CD8-positive, alpha-beta memory T cell (primary cell): ENCODE results near the gene MTSS2. TPM values are rescaled to one million over a fixed set of nuclear protein-coding genes. Genes with fewer than 3 reads are reported as not detected.
A peak's percentile ranks its signal among the peaks of the same experiment; 100 is the strongest.

Experiments used
- CTCF ChIA-PET: fragments of 350-600 bp; sonication (Branson Sonifier 250); formaldehyde crosslinking; loops from one replicate; lab custom pipeline; 2021; ENCODE audit warnings: antibody characterized with exemption; lab: Charles Lee
- POLR2A ChIA-PET: fragments of 350-600 bp; sonication (Branson Sonifier 250); formaldehyde crosslinking; loops from one replicate; lab custom pipeline; 2021; ENCODE audit warnings: antibody characterized with exemption; lab: Charles Lee
- DNase-seq, 5 donors: peaks; one replicate each; pipeline versions ENCODE4 v3.0.0 to v3.0.0-alpha.2; 2020 to 2022; ENCODE audit warnings: mixed read lengths in 1 of 5
- H3K27ac ChIP-seq: one replicate; pipeline ENCODE4 v1.7.0; 2013; ENCODE audit warnings: low read depth, mild to moderate bottlenecking, low read length, moderate library complexity
- H3K27me3 ChIP-seq: 2 replicates; pipeline ENCODE4 v1.7.0; 2013; ENCODE audit warnings: low read length, mild to moderate bottlenecking; ENCODE audit not compliant: insufficient read depth, poor library complexity, severe bottlenecking
- H3K36me3 ChIP-seq: 2 replicates; pipeline ENCODE4 v1.7.0; 2013; ENCODE audit warnings: mild to moderate bottlenecking, low read length, moderate library complexity; ENCODE audit not compliant: insufficient read depth
- H3K4me1 ChIP-seq: 2 replicates; pipeline ENCODE4 v1.7.0; 2013; ENCODE audit warnings: mild to moderate bottlenecking, low read length, moderate library complexity; ENCODE audit not compliant: insufficient read depth
- H3K4me3 ChIP-seq: 2 replicates; pipeline ENCODE4 v1.7.0; 2013; ENCODE audit warnings: mild to moderate bottlenecking, low read length
- H3K9me3 ChIP-seq: 2 replicates; pipeline ENCODE4 v1.7.0; 2013; ENCODE audit warnings: mild to moderate bottlenecking, low read length
- H3K27ac Mint-ChIP-seq, 8 donors: one replicate each; pipeline ENCODE4 v1.8.0; 2020 to 2021; ENCODE audit warnings: mixed read lengths in 8 of 8, mild to moderate bottlenecking in 6 of 8, inconsistent platforms in 3 of 8, moderate library complexity in 3 of 8
- H3K27me3 Mint-ChIP-seq, 2 donors: one replicate each; pipeline ENCODE4 v1.8.0; 2020 to 2021; ENCODE audit warnings: mixed read lengths in 2 of 2, mild to moderate bottlenecking in 1 of 2, moderate library complexity in 1 of 2
- H3K36me3 Mint-ChIP-seq, 3 donors: one replicate each; pipeline ENCODE4 v1.8.0; 2020 to 2021; ENCODE audit warnings: mixed read lengths in 3 of 3, inconsistent platforms in 1 of 3, mild to moderate bottlenecking in 1 of 3
- H3K4me1 Mint-ChIP-seq, 3 donors: one replicate each; pipeline ENCODE4 v1.8.0; 2020 to 2021; ENCODE audit warnings: mixed read lengths in 3 of 3, inconsistent platforms in 1 of 3, mild to moderate bottlenecking in 1 of 3
- H3K4me3 Mint-ChIP-seq, 7 donors: one replicate each; pipeline ENCODE4 v1.8.0; 2020 to 2021; ENCODE audit warnings: mixed read lengths in 7 of 7, mild to moderate bottlenecking in 6 of 7, moderate library complexity in 4 of 7, inconsistent platforms in 2 of 7
- H3K9me3 Mint-ChIP-seq, 5 donors: one replicate each; pipeline ENCODE4 v1.8.0; 2020 to 2022; ENCODE audit warnings: mixed read lengths in 5 of 5, mild to moderate bottlenecking in 3 of 5, moderate library complexity in 2 of 5, inconsistent platforms in 1 of 5
- polyA plus RNA-seq: library from polyadenylated mRNA; unstranded; fragments of 300-500 nt; fragmentation: Illumina TruSeq; gene quantifications from one replicate; pipeline ENCODE4 v1.2.3, GENCODE V29; 2021
- total RNA-seq, 2 experiments: library from RNA; stranded (reverse); gene quantifications; one replicate each; pipeline ENCODE4 v1.2.3, GENCODE V29; 2021

MTSS2 gene
- total and polyA plus RNA-seq, 3 experiments from 2014 or later = 2.2 to 3.0 TPM; not detected in 1

- no peaks in the 10 kb centered on the region for H3K4me1 ChIP-seq
- Mint-ChIP-seq H3K27me3 (no peaks in the 10 kb centered on the region), H3K4me1 (peaks cover 0 to 4% (median 0%) of the 10 kb centered on the region in 3 donors), H3K27ac (peak overlapping the region in 1 of 8 donors; percentile 71), H3K4me3 (no peak overlapping the region), H3K9me3 (no peaks in the 10 kb centered on the region), H3K36me3 (peaks cover 20 to 65% (median 22%) of the 10 kb centered on the region in 3 donors)
- no peak overlapping the region for H3K27ac ChIP-seq
- DNase-seq = no peak
- no peaks in the 10 kb centered on the region for H3K9me3 ChIP-seq
- H3K27me3 ChIP-seq = no peaks in the 10 kb centered on the region
- no peak overlapping the region for H3K4me3 ChIP-seq
- CTCF ChIA-PET = no interaction called here
- POLR2A ChIA-PET = interaction anchor here (0.6 kb wide), 1 partner anchor 472 kb away, joined by 3 read pairs; no protein-coding TSS in a partner anchor
- no peaks in the 10 kb centered on the region for H3K36me3 ChIP-seq
Measured at GRCh38 chr16:70720425-70721201, 34.8 kb upstream of the MTSS2 start.

DNA sequence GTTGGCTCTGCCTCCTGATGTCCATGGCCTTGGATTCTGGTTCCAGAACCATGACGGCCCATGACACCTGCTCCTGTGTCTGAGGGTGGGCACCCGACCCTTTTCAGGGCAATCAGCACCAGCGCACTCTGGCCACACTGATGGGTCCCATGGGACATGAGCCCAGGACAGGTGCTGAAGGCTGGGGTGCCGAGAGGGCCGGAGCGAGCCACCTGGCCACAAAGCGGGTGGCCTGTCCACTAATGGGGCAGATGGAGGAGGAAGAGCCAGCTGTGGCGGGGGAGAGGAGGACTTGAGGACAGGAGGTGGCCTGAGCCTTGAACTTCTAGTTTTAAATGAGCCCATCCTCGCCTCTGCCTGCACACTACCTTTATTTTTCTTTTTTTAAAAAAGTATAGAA lies 31.2 kb upstream of the MTSS2 start:
- Histone ChIP-seq H3K4me3 (no peak overlapping the region), H3K36me3 (no peaks in the 10 kb centered on the region), H3K27me3 (no peaks in the 10 kb centered on the region), H3K4me1 (no peaks in the 10 kb centered on the region), H3K9me3 (no peaks in the 10 kb centered on the region), H3K27ac (no peak overlapping the region)
- no peak overlapping the region for H3K4me3 Mint-ChIP-seq
- no peak for DNase-seq
- H3K27ac Mint-ChIP-seq = no peak overlapping the region
- no peaks in the 10 kb centered on the region for H3K27me3 Mint-ChIP-seq
- peaks cover 0 to 4% (median 0%) of the 10 kb centered on the region in 3 donors for H3K4me1 Mint-ChIP-seq
- H3K9me3 Mint-ChIP-seq = no peaks in the 10 kb centered on the region
- H3K36me3 Mint-ChIP-seq = peaks cover 15 to 52% (median 19%) of the 10 kb centered on the region in 3 donors
- ChIA-PET POLR2A (interaction anchor here (0.5 kb wide), 1 partner anchor 189 kb away, joined by 3 read pairs; no protein-coding TSS in a partner anchor), CTCF (no interaction called here)

DNA sequence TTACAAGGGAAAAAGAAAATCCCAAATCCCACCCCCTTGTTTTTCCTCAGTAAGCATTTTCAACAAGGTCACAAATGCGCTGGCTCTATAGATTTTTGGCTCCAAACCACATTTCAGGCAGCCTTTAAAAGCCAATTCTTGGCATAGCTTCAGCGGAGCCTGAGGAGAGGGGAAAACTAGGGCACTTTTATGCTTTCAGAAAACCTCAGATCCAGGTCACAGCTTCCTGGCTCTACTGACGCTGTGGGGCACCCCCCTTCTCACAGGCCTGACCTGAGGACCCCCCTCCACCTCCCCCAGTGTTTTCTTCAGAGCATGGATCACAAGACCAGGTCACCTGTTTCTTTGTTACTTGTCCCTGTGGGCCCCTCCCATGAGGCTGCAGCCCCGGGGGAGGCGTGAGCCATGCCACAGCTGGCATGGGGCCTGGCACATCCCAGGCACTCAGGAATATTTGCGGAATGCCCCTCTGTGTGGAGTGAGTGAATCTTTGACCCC lies 30.1 kb upstream of the MTSS2 start:
- no peaks in the 10 kb centered on the region for H3K9me3 ChIP-seq

GRCh38 chr16:70715055-70715858 lies 29.4 kb upstream of the MTSS2 start:
- ChIA-PET CTCF (no interaction called here), POLR2A (no interaction called here)
- Histone ChIP-seq H3K4me1 (no peaks in the 10 kb centered on the region), H3K9me3 (no peaks in the 10 kb centered on the region), H3K27me3 (no peaks in the 10 kb centered on the region), H3K36me3 (no peaks in the 10 kb centered on the region), H3K4me3 (no peak overlapping the region), H3K27ac (no peak overlapping the region)
- H3K4me3 Mint-ChIP-seq = no peak overlapping the region
- H3K27me3 Mint-ChIP-seq = no peaks in the 10 kb centered on the region
- peaks cover 0 to 1% (median 0%) of the 10 kb centered on the region in 3 donors for H3K4me1 Mint-ChIP-seq
- H3K27ac Mint-ChIP-seq = peak overlapping the region in 1 of 8 donors; percentile 67
- H3K9me3 Mint-ChIP-seq = no peaks in the 10 kb centered on the region
- no peak for DNase-seq
- peaks cover 10 to 49% (median 13%) of the 10 kb centered on the region in 3 donors for H3K36me3 Mint-ChIP-seq

More for the DNA sequence above, 30.1 kb upstream of the MTSS2 start:
- Histone ChIP-seq H3K27ac (no peak overlapping the region), H3K4me3 (no peak overlapping the region), H3K36me3 (no peaks in the 10 kb centered on the region), H3K4me1 (no peaks in the 10 kb centered on the region), H3K27me3 (no peaks in the 10 kb centered on the region)
- Mint-ChIP-seq H3K27ac (no peak overlapping the region), H3K27me3 (no peaks in the 10 kb centered on the region), H3K4me3 (no peak overlapping the region), H3K9me3 (no peaks in the 10 kb centered on the region), H3K36me3 (peaks cover 17 to 50% (median 19%) of the 10 kb centered on the region in 3 donors), H3K4me1 (peaks cover 0 to 4% (median 0%) of the 10 kb centered on the region in 3 donors)
- no peak for DNase-seq
- ChIA-PET POLR2A (no interaction called here), CTCF (no interaction called here)

DNA sequence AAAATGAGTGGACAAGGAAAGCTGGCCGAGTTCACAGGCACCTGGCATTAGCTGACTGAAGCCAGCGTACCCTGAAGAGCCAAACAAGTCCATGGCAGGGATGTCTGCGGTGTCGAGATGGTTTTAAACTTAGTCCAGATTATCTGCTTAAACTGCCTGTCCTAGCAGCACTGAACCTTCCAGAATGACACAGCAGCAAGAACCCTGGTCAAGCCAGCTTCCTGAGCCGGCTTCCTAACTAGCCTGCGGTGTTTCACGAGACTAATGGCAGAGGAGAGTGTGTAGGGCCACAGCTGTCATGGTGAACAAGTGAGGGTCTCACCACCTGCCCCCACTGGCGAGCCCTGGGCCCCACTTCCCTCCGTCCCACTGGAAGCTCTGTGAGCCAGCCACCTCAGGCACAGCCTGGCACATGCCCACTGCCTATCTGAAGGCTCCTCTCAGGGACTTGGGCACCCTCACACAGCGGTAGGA lies 28.8 kb upstream of the MTSS2 start:
- no peaks in the 10 kb centered on the region for H3K27me3 Mint-ChIP-seq
- no peaks in the 10 kb centered on the region for H3K9me3 Mint-ChIP-seq
- no peak overlapping the region for H3K27ac Mint-ChIP-seq
- H3K4me1 Mint-ChIP-seq = no peaks in the 10 kb centered on the region
- POLR2A ChIA-PET = no interaction called here
- H3K9me3 ChIP-seq = no peaks in the 10 kb centered on the region
- DNase-seq = no peak
- peaks cover 4 to 43% (median 6%) of the 10 kb centered on the region in 3 donors for H3K36me3 Mint-ChIP-seq
- CTCF ChIA-PET = no interaction called here
- H3K4me3 Mint-ChIP-seq = no peak overlapping the region
- no peaks in the 10 kb centered on the region for H3K4me1 ChIP-seq
- no peaks in the 10 kb centered on the region for H3K36me3 ChIP-seq
- H3K4me3 ChIP-seq = no peak overlapping the region
- no peaks in the 10 kb centered on the region for H3K27me3 ChIP-seq
- H3K27ac ChIP-seq = no peak overlapping the region

DNA sequence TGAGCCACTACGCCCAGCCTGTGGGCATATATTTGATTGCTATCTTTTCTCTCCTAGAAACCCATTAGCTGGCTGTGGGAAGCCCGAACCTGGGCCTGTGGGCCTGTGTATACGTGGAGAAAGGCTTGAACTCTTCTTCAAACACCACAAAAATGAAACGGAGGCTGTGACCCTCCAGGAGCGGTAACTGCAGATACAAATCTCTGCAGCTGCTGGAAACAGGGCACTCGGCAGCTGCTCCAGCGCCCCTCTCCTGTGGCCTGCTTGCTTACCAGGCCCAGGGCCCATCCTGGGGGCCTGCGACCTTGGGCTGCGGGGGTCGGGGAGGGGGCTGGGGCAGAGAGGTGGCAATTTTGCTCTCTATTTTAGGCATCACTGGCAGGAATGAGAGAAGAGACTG lies 28.0 kb upstream of the MTSS2 start:
- Histone ChIP-seq H3K27me3 (no peaks in the 10 kb centered on the region), H3K9me3 (no peaks in the 10 kb centered on the region), H3K36me3 (no peaks in the 10 kb centered on the region), H3K4me1 (no peaks in the 10 kb centered on the region), H3K27ac (no peak overlapping the region), H3K4me3 (no peak overlapping the region)
- Mint-ChIP-seq H3K4me3 (no peak overlapping the region), H3K36me3 (peaks cover 0 to 37% (median 4%) of the 10 kb centered on the region in 3 donors), H3K27me3 (no peaks in the 10 kb centered on the region), H3K9me3 (no peaks in the 10 kb centered on the region), H3K27ac (peak overlapping the region in 1 of 8 donors; percentile 82), H3K4me1 (no peaks in the 10 kb centered on the region)
- DNase-seq = no peak
- ChIA-PET CTCF (no interaction called here), POLR2A (no interaction called here)

GRCh38 chr16:70713342-70713741 lies 27.5 kb upstream of the MTSS2 start:
- Mint-ChIP-seq H3K36me3 (peaks cover 0 to 38% (median 4%) of the 10 kb centered on the region in 3 donors), H3K4me1 (no peaks in the 10 kb centered on the region), H3K4me3 (no peak overlapping the region), H3K27ac (peak overlapping the region in 1 of 8 donors; percentile 82), H3K9me3 (no peaks in the 10 kb centered on the region), H3K27me3 (no peaks in the 10 kb centered on the region)
- Histone ChIP-seq H3K36me3 (no peaks in the 10 kb centered on the region), H3K27ac (no peak overlapping the region), H3K9me3 (no peaks in the 10 kb centered on the region), H3K27me3 (no peaks in the 10 kb centered on the region), H3K4me1 (no peaks in the 10 kb centered on the region), H3K4me3 (no peak overlapping the region)
- CTCF ChIA-PET = no interaction called here
- POLR2A ChIA-PET = no interaction called here
- DNase-seq = no peak

- ChIA-PET CTCF (no interaction called here), POLR2A (no interaction called here)
- no peak overlapping the region for H3K4me3 Mint-ChIP-seq
- Histone ChIP-seq H3K27ac (no peak overlapping the region), H3K9me3 (no peaks in the 10 kb centered on the region), H3K36me3 (no peaks in the 10 kb centered on the region), H3K27me3 (no peaks in the 10 kb centered on the region), H3K4me3 (no peak overlapping the region), H3K4me1 (no peaks in the 10 kb centered on the region)
- no peaks in the 10 kb centered on the region for H3K4me1 Mint-ChIP-seq
- H3K27ac Mint-ChIP-seq = no peak overlapping the region
- H3K27me3 Mint-ChIP-seq = no peaks in the 10 kb centered on the region
- peaks cover 0 to 41% (median 4%) of the 10 kb centered on the region in 3 donors for H3K36me3 Mint-ChIP-seq
- no peaks in the 10 kb centered on the region for H3K9me3 Mint-ChIP-seq
- no peak for DNase-seq
Measured at GRCh38 chr16:70712942-70713341, 27.1 kb upstream of the MTSS2 start.
